Gastroesophageal sphincter (tissue), 3 donors: ENCODE data around the gene KLHDC8B.

Source experiments
- EP300 ChIP-seq: sonication (generic); formaldehyde crosslinking; IDR thresholded peaks from one replicate; pipeline ENCODE4 v1.6.1; 2017; ENCODE audit warnings: antibody characterized with exemption, mild to moderate bottlenecking
- POLR2A ChIP-seq, 2 donors: fragments of 450-650 bp; IDR thresholded peaks; one replicate each; pipeline ENCODE4 v1.6.1; 2017; ENCODE audit warnings: antibody characterized with exemption in 2 of 2, mild to moderate bottlenecking in 2 of 2, moderate library complexity in 1 of 2
- POLR2AphosphoS5 ChIP-seq: sonication (generic); formaldehyde crosslinking; IDR thresholded peaks from one replicate; pipeline ENCODE4 v1.6.1; 2017; ENCODE audit warnings: antibody characterized with exemption
- TF ChIP-seq, protein P1 (sequence below), 4 experiments: fragments of 200-600 bp in 2 of 4; fragments of 450-650 bp in 2 of 4; sonication (generic) in 1 of 4; IDR thresholded peaks; one replicate each; pipeline ENCODE4 v1.5.1; 2017 to 2019; ENCODE audit warnings: antibody characterized with exemption in 4 of 4, mild to moderate bottlenecking in 2 of 4, moderate library complexity in 2 of 4

DNA sequence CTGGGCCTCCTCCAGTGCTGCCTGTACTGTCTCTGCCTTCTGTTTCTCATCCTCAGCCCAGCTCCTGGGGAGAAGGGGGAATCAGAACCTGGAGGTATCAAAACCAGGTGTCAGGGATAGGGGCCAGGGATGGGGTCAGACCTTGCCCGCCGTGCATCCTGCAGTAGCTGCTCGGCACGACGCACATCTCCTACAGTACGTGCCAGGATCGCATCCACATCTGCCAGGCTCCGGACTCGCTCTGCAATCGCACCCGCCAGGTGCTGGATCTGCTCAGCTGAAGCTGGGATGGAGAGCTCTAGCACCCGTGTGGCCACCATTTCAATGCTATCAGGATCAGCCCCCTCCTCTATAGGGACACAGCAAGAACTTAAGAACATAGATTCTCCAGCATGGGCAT lies 49.4 kb upstream of the KLHDC8B start:
- no peak for TF ChIP-seq POLR2A (IDR thresholded peaks at IDR 0.05)
- TF ChIP-seq, protein P1, sequence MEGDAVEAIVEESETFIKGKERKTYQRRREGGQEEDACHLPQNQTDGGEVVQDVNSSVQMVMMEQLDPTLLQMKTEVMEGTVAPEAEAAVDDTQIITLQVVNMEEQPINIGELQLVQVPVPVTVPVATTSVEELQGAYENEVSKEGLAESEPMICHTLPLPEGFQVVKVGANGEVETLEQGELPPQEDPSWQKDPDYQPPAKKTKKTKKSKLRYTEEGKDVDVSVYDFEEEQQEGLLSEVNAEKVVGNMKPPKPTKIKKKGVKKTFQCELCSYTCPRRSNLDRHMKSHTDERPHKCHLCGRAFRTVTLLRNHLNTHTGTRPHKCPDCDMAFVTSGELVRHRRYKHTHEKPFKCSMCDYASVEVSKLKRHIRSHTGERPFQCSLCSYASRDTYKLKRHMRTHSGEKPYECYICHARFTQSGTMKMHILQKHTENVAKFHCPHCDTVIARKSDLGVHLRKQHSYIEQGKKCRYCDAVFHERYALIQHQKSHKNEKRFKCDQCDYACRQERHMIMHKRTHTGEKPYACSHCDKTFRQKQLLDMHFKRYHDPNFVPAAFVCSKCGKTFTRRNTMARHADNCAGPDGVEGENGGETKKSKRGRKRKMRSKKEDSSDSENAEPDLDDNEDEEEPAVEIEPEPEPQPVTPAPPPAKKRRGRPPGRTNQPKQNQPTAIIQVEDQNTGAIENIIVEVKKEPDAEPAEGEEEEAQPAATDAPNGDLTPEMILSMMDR (IDR thresholded peaks at IDR 0.05), result no peak
- no peak for TF ChIP-seq EP300
- TF ChIP-seq POLR2AphosphoS5, result no peak
